Spleen (tissue), 11 donors: ENCODE results near the gene LPP. TPM values are rescaled to one million over a fixed set of nuclear protein-coding genes. Genes with fewer than 3 reads are reported as not detected.

Source experiments
- DNase-seq: peaks from one replicate; pipeline ENCODE4 v3.0.0-alpha.2; 2020
- H3K27ac ChIP-seq, 8 donors: fragments of 200-600 bp; sonication (generic) in 7 of 8; 1 replicate in 4 of 8; 2 replicates in 4 of 8; pipeline versions ENCODE4 v1.5.0 to v1.8.0; 2016 to 2021; ENCODE audit warnings: inconsistent platforms in 4 of 8, mild to moderate bottlenecking in 4 of 8, moderate library complexity in 1 of 8
- H3K27me3 ChIP-seq, 7 donors: fragments of 200-600 bp; sonication (generic) in 6 of 7; replicated peaks in 1 of 7; 1 replicate in 4 of 7; 2 replicates in 3 of 7; pipeline versions ENCODE4 v1.5.0 to v1.8.0; 2016 to 2021; ENCODE audit warnings: inconsistent platforms in 3 of 7, mild to moderate bottlenecking in 1 of 7
- H3K36me3 ChIP-seq, 6 donors: fragments of 200-600 bp; sonication (generic) in 5 of 6; 1 replicate in 4 of 6; 2 replicates in 2 of 6; pipeline versions ENCODE4 v1.5.0 to v1.8.0; 2016 to 2021; ENCODE audit warnings: inconsistent platforms in 2 of 6
- H3K4me1 ChIP-seq, 6 donors: fragments of 200-600 bp; sonication (generic) in 5 of 6; 1 replicate in 3 of 6; 2 replicates in 3 of 6; pipeline versions ENCODE4 v1.5.0 to v1.8.0; 2016 to 2021; ENCODE audit warnings: inconsistent platforms in 3 of 6
- H3K4me3 ChIP-seq, 8 donors: fragments of 200-600 bp; sonication (generic) in 7 of 8; 1 replicate in 4 of 8; 2 replicates in 4 of 8; pipeline versions ENCODE4 v1.5.0 to v1.8.0; 2016 to 2021; ENCODE audit warnings: inconsistent platforms in 4 of 8, mild to moderate bottlenecking in 4 of 8, moderate library complexity in 2 of 8
- H3K9me3 ChIP-seq, 8 donors: fragments of 200-600 bp; sonication (generic) in 7 of 8; 1 replicate in 4 of 8; 2 replicates in 4 of 8; pipeline versions ENCODE4 v1.5.0 to v1.8.0; 2016 to 2021; ENCODE audit warnings: inconsistent platforms in 4 of 8
- POLR2A ChIP-seq, 3 donors: fragments of 450-650 bp; IDR thresholded peaks; one replicate each; pipeline ENCODE4 v1.5.1; 2017; ENCODE audit warnings: antibody characterized with exemption in 3 of 3, mild to moderate bottlenecking in 1 of 3
- POLR2AphosphoS5 ChIP-seq, 3 donors: sonication (generic); formaldehyde crosslinking; IDR thresholded peaks; one replicate each; pipeline ENCODE4 v1.5.1; 2017; ENCODE audit warnings: antibody characterized with exemption in 3 of 3
- WGBS, 5 donors: extraction: QIAGEN DNeasy Blood & Tissue Kit in 3 of 5; methylation state at CpG; one replicate each; pipeline versions ENCODE4 v1.1.5 to v1.1.7; 2013 to 2018; 5-methylcytosine and 5-hydroxymethylcytosine counted together
- intact Hi-C: fragments of 100-400 bp; cut with DNase I; formaldehyde crosslinking; loops from one replicate; pipeline ENCODE4 v1.15.0; 2023; ENCODE audit warnings: low total_unique reads
- polyA plus RNA-seq, 3 donors: library from polyadenylated mRNA; stranded (reverse); fragments of 200-250 nt; gene quantifications; one replicate each; pipeline ENCODE4 v1.2.1, GENCODE V29; 2013
- total RNA-seq, 7 donors: library from RNA; depleted of rRNA in 3 of 7; stranded (reverse); fragments of >200 nt in 3 of 7; fragmentation: NEBNext Ultra II Directional in 4 of 7; extraction: Animal tissue kit (Norgen Biotek cat#: 25700) in 4 of 7; gene quantifications; one replicate each; pipeline versions ENCODE4 v1.1.0 to v1.2.1, GENCODE V29; 2016 to 2021
- TF ChIP-seq, protein P1 (sequence below), 11 experiments: fragments of 200-600 bp in 7 of 11; fragments of 450-650 bp in 4 of 11; sonication (generic) in 4 of 11; IDR thresholded peaks in 8 of 11; conservative IDR thresholded peaks in 3 of 11; 1 replicate in 7 of 11; 2 replicates in 4 of 11; pipeline versions ENCODE4 v1.4.0 to v1.8.0; 2016 to 2021; ENCODE audit warnings: antibody characterized with exemption in 11 of 11, inconsistent platforms in 4 of 11, mild to moderate bottlenecking in 1 of 11
- donor health status: healthy with polysubstance abuse.
- donor health status: DM: no; HTN: no; CAD: no; lungs with moderate emphysema.
- donor health status: DM: no; HTN: no; CAD: no.
- donor health status: Bipolar disorder and iron deficiency.
- donor health status: healthy.
- donor health status: DM: no; HTN: no; CAD: no.
- donor health status: DM: yes; HTN: yes; CAD: no.

Gene LPP
- total and polyA plus RNA-seq, 10 donors, result 2.4 to 270 (median 156) TPM

DNA sequence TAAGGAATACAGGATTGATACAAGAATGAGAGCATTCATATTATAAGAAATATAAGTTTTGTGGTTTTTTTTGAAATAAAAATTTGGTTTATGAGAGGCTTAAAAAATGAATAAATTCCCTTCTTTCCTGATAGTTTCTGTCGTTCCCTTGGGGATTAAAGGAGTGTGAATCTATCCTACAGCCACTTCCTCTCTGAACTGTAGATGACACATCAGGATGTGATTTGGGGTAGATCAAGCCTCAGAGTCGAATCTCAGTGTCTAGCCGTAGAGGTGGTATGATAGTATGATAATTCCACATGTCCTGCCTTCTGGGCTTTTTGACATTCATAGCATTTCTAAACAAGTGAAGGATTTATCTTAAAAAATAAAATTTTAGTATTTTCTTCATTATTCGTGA, 343.1 kb downstream of the LPP start:
- TF ChIP-seq POLR2AphosphoS5 (IDR thresholded peaks at IDR 0.05), result no peak
- TF ChIP-seq POLR2A (IDR thresholded peaks at IDR 0.05), result no peak
- TF ChIP-seq, protein P1, sequence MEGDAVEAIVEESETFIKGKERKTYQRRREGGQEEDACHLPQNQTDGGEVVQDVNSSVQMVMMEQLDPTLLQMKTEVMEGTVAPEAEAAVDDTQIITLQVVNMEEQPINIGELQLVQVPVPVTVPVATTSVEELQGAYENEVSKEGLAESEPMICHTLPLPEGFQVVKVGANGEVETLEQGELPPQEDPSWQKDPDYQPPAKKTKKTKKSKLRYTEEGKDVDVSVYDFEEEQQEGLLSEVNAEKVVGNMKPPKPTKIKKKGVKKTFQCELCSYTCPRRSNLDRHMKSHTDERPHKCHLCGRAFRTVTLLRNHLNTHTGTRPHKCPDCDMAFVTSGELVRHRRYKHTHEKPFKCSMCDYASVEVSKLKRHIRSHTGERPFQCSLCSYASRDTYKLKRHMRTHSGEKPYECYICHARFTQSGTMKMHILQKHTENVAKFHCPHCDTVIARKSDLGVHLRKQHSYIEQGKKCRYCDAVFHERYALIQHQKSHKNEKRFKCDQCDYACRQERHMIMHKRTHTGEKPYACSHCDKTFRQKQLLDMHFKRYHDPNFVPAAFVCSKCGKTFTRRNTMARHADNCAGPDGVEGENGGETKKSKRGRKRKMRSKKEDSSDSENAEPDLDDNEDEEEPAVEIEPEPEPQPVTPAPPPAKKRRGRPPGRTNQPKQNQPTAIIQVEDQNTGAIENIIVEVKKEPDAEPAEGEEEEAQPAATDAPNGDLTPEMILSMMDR (IDR thresholded peaks at IDR 0.05 in 8 of 11, conservative IDR thresholded peaks at IDR 0.05 in 3 of 11), result no peak
- peaks cover 0 to 12% (median 5%) of the 10 kb centered on the region in 8 donors for H3K9me3 ChIP-seq
- H3K36me3 ChIP-seq, result no peaks in the 10 kb centered on the region
- 75 to 87% (median 83%) methylated on average over 4 of the region's 4 CpGs for WGBS, 5 donors
- no peak for DNase-seq
- peaks cover 0 to 7% (median 3%) of the 10 kb centered on the region in 6 donors for H3K4me1 ChIP-seq
- no peak overlapping the region for H3K4me3 ChIP-seq
- H3K27me3 ChIP-seq, result no peaks in the 10 kb centered on the region
- intact Hi-C loops, result no loop called here
- no peak overlapping the region for H3K27ac ChIP-seq

DNA sequence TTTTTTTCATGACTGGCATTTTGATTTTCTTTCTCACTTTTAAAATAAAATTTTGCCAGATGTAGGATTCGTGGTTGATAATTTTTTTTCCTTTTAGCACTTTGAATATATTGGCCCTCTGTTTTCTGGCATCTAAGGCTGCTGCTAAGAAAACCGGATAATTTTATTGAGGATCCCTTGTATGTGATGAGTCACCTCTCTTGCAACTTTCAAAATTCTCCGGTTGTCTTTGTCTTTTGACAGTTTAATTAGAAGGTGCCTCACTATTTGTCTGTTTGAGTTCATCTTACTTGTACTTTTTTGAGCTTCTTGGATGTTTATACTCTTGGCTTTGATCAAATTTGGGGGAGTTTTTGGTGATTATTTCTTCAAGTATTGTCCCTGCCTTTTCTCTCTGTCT, 349.7 kb downstream of the LPP start:
- no peak overlapping the region for H3K4me3 ChIP-seq
- no peaks in the 10 kb centered on the region for H3K27me3 ChIP-seq
- TF ChIP-seq POLR2AphosphoS5 (IDR thresholded peaks at IDR 0.05), result no peak
- TF ChIP-seq POLR2A (IDR thresholded peaks at IDR 0.05), result no peak
- TF ChIP-seq, protein P1 (IDR thresholded peaks at IDR 0.05 in 8 of 11, conservative IDR thresholded peaks at IDR 0.05 in 3 of 11), result no peak
- DNase-seq, result no peak
- peaks cover 3 to 33% (median 15%) of the 10 kb centered on the region in 6 donors for H3K4me1 ChIP-seq
- peaks cover 7 to 46% (median 37%) of the 10 kb centered on the region in 8 donors for H3K9me3 ChIP-seq
- peaks cover 0 to 2% (median 0%) of the 10 kb centered on the region in 6 donors for H3K36me3 ChIP-seq
- 64 to 93% (median 65%) methylated on average over 3 of the region's 3 CpGs for WGBS, 5 donors
- intact Hi-C loops, result no loop called here
- H3K27ac ChIP-seq, result no peak overlapping the region

DNA sequence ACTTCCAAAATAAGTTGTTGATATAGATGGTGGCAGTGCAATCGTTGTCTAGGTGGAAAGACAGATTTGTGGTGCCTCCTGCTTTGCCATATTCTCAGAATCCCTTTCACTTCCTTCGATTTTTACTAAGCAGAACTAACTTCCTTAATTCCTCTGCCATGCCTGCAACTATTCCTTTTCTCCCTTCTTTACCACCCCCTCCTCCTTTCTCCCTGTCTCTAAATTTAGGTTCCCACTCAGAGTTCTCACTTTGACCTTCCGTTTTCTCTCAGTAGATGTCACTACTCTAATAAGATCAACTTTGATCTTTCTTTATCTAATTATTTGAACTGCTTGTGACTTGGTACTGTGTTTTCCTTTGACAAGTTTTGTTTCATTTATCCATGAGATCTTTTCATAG, 351.2 kb downstream of the LPP start:
- H3K27ac ChIP-seq, result no peak overlapping the region
- peaks cover 3 to 37% (median 15%) of the 10 kb centered on the region in 6 donors for H3K4me1 ChIP-seq
- TF ChIP-seq POLR2AphosphoS5 (IDR thresholded peaks at IDR 0.05) (no peak), POLR2A (IDR thresholded peaks at IDR 0.05) (no peak)
- TF ChIP-seq, protein P1 (IDR thresholded peaks at IDR 0.05 in 8 of 11, conservative IDR thresholded peaks at IDR 0.05 in 3 of 11), result no peak
- 52 to 60% (median 55%) methylated on average over 3 of the region's 3 CpGs for WGBS, 5 donors
- intact Hi-C loops, result no loop called here
- H3K9me3 ChIP-seq, result peaks cover 7 to 46% (median 37%) of the 10 kb centered on the region in 8 donors
- H3K4me3 ChIP-seq, result no peak overlapping the region
- H3K36me3 ChIP-seq, result peaks cover 0 to 6% (median 0%) of the 10 kb centered on the region in 6 donors
- no peaks in the 10 kb centered on the region for H3K27me3 ChIP-seq
- no peak for DNase-seq

DNA sequence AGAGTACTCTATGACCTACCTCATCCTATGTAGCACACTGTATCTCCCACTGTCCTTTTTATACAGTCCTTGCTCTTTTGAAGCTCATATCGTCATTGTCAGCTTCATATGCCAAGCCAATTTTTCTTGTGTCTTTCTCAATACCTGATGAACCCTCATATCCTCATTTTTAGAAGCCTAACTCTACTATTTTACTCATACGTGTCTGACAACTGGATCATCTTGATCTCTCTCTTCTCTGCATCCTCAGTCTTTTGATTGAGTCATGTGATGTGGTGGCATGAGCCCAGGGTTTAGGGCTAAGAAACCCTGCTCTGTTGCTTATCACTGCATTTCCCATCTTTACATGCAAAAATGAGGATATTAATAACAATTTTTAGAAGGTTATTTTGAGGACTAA, 352.0 kb downstream of the LPP start:
- Histone ChIP-seq H3K4me3 (no peak overlapping the region), H3K27ac (no peak overlapping the region), H3K36me3 (peaks cover 0 to 6% (median 0%) of the 10 kb centered on the region in 6 donors), H3K9me3 (peaks cover 7 to 46% (median 37%) of the 10 kb centered on the region in 8 donors), H3K27me3 (no peaks in the 10 kb centered on the region), H3K4me1 (peaks cover 3 to 38% (median 15%) of the 10 kb centered on the region in 6 donors)
- TF ChIP-seq POLR2AphosphoS5 (IDR thresholded peaks at IDR 0.05) (no peak), POLR2A (IDR thresholded peaks at IDR 0.05) (no peak)
- TF ChIP-seq, protein P1 (IDR thresholded peaks at IDR 0.05 in 8 of 11, conservative IDR thresholded peaks at IDR 0.05 in 3 of 11), result no peak
- 75 to 90% (median 86%) methylated on average over 2 of the region's 2 CpGs for WGBS, 5 donors
- no peak for DNase-seq
- intact Hi-C loops, result no loop called here
